Activated CD8-positive, alpha-beta T cell treated with anti-CD3 and anti-CD28 coated beads, Interleukin-2, amount 10 ng/mL, durations not matched to agents 7 days and 5 days (primary cell): ENCODE measurements around the gene ZNF274. TPM values are rescaled to one million over a fixed set of nuclear protein-coding genes. Genes with fewer than 3 reads are reported as not detected.

Experiments used
- ATAC-seq: fragments of 150-1000 bp; cut with Tn5 transposase; one replicate; pipeline ENCODE4 v1.10.0; 2021; ENCODE audit warnings: moderate library complexity
- CTCF ChIA-PET: fragments of 350-600 bp; sonication (Branson Sonifier 250); formaldehyde crosslinking; loops from one replicate; lab custom pipeline; 2021; ENCODE audit warnings: antibody characterized with exemption; lab: Charles Lee
- POLR2A ChIA-PET: fragments of 350-600 bp; sonication (Branson Sonifier 250); formaldehyde crosslinking; loops from one replicate; lab custom pipeline; 2021; ENCODE audit warnings: antibody characterized with exemption; lab: Charles Lee
- DNase-seq: peaks from one replicate; pipeline ENCODE4 v3.0.0-alpha.2; 2020
- H3K27ac Mint-ChIP-seq: one replicate; pipeline ENCODE4 v1.8.0; 2021; ENCODE audit warnings: mild to moderate bottlenecking, mixed read lengths
- H3K27me3 Mint-ChIP-seq: one replicate; pipeline ENCODE4 v1.8.0; 2021; ENCODE audit warnings: low read depth, mixed read lengths
- H3K36me3 Mint-ChIP-seq: one replicate; pipeline ENCODE4 v1.8.0; 2021; ENCODE audit warnings: low read depth, mixed read lengths
- H3K4me1 Mint-ChIP-seq: one replicate; pipeline ENCODE4 v1.8.0; 2021; ENCODE audit warnings: low read depth, mixed read lengths
- H3K4me3 Mint-ChIP-seq: one replicate; pipeline ENCODE4 v1.8.0; 2021; ENCODE audit warnings: mild to moderate bottlenecking, mixed read lengths
- H3K9me3 Mint-ChIP-seq: one replicate; pipeline ENCODE4 v1.8.0; 2022; ENCODE audit warnings: mixed read lengths; ENCODE audit not compliant: insufficient read depth
- total RNA-seq, 2 experiments: library from RNA; stranded (reverse); gene quantifications; one replicate each; pipeline ENCODE4 v1.2.3, GENCODE V29; 2021

The ZNF274 gene
- total RNA-seq, 2 experiments from 2014 or later: 31.9 to 32.8 TPM

DNA sequence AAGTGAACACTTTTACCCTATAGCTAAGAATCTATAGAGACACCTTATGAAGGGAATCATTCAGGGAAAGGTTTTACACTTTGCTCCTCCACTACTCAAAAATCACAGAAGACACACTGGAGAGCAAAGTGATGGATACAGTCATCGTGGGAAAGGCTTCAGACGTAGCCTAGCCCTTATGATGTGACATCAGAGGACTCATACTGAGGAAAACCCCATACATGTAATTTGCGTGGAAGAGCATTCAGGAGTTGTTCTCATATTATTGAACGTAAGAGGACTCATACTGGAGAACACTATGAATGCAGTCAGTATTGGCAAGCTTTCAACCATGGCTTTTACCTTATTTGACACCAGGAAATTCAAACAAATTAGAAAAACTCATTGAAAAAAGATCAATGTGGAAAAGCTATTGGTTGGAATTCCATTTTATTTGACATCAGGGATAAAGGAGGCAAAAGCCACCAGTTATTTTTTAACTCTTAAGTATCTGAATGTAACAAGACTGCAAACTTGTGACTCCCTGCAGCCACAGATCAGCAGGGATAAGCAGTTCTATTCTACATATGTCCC, 16.1 kb upstream of the ZNF274 start:
- ATAC-seq: no peak
- H3K27me3 Mint-ChIP-seq: no peaks in the 10 kb centered on the region
- peaks cover 12% of the 10 kb centered on the region for H3K36me3 Mint-ChIP-seq
- H3K4me1 Mint-ChIP-seq: no peaks in the 10 kb centered on the region
- H3K4me3 Mint-ChIP-seq: no peak overlapping the region
- DNase-seq: no peak
- ChIA-PET POLR2A (no interaction called here), CTCF (interaction anchor here (0.9 kb wide), 1 partner anchor 12 kb away, joined by 4 read pairs; no protein-coding TSS in a partner anchor)
- peaks cover 40% of the 10 kb centered on the region for H3K9me3 Mint-ChIP-seq
- H3K27ac Mint-ChIP-seq: no peak overlapping the region

DNA sequence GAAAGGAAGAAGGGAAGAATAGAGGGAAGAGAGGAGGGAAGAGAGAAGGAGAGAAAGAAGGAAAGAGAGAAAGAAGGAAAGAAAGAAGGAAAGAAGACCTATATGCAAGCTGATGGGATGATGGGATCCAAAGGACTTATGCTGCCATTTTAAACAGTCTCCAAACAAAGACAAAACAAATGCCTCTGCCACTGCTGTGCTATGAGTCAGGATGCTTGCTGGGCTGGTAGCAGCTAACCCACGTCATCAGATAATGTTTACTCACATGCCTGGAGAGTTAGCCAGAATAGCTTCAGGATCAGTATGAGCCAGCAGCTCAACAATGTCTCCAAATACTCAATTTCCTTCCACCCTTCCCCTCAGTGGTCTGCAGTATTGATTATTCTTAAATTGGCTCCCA, 12.0 kb upstream of the ZNF274 start:
- H3K36me3 Mint-ChIP-seq: peaks cover 1% of the 10 kb centered on the region
- no peaks in the 10 kb centered on the region for H3K4me1 Mint-ChIP-seq
- H3K4me3 Mint-ChIP-seq: no peak overlapping the region
- no peak for DNase-seq
- POLR2A ChIA-PET: no interaction called here
- H3K27ac Mint-ChIP-seq: no peak overlapping the region
- ATAC-seq: no peak
- peaks cover 46% of the 10 kb centered on the region for H3K9me3 Mint-ChIP-seq
- CTCF ChIA-PET: no interaction called here
- no peaks in the 10 kb centered on the region for H3K27me3 Mint-ChIP-seq

DNA sequence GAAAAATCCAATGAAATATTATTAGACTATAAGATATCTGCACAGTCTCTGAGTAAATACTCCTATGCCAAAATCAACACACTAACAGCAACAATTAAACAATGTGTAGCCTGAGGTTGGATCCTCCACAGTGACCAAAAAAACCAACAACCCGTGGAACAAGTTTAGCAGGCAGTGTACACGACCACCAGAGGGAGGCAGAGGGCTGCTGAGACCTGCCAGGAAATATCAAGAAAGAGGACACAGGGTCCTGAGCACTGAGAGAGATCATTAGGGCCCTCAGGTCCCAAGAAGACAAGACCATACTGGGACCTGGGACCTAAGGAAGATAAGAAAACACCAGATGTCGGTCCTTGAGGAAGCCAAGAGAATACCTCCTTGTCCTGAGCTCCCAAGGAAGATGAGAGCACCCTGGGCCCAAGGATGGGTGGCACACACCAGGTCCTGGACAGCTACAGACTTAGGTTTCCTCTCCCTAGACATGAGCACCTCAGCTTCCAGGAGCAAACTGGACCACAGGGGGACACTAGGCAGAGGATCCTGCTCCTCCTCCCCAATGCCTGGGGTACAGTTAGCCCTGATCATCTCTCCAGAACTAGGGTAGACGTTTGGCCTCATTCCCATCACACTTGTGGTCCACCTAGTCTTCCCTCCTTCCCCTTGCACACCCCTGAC, 822 bp upstream of the ZNF274 start:
- Mint-ChIP-seq H3K4me3 (peak overlapping the region; percentile 91), H3K36me3 (peaks cover 59% of the 10 kb centered on the region), H3K27ac (peak overlapping the region; percentile 100), H3K27me3 (no peaks in the 10 kb centered on the region), H3K4me1 (peaks cover 18% of the 10 kb centered on the region), H3K9me3 (peaks cover 37% of the 10 kb centered on the region)
- ChIA-PET POLR2A (interaction anchor here (1.8 to 2.1 kb wide), 2 partner anchors 165 to 294 kb away, joined by 5 to 8 read pairs; partner anchors contain the start of gene ZNF446), CTCF (interaction anchor here (1.0 to 1.7 kb wide), 4 partner anchors 121 to 332 kb away, joined by 3 to 4 read pairs (median 3); no protein-coding TSS in a partner anchor)
- peak; percentile 9 for ATAC-seq
- peak; percentile 79 for DNase-seq

DNA sequence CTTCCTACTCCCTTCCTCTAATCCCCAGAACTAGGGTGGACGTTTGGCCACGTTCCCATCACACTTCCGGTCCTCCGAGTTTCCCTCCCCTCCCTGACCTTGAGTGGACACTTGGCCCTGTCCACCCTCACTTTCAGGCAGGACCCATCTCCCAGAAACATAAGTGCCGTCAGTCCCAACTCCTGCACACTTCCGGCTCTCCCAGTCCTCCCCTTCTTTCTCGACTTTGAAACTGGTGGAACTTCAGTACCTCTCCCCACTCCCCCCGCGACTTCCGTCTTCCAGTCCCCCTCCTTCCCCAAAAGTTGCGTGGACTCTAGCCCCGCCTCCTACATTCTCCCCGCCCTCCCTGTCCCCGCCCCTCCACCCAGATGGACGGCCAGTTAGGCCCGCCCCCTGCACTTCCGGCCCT, 278 bp upstream of the ZNF274 start:
- Mint-ChIP-seq H3K4me1 (peaks cover 18% of the 10 kb centered on the region), H3K4me3 (peak overlapping the region; percentile 91), H3K27ac (peak overlapping the region; percentile 100), H3K9me3 (peaks cover 32% of the 10 kb centered on the region), H3K36me3 (peaks cover 64% of the 10 kb centered on the region), H3K27me3 (no peaks in the 10 kb centered on the region)
- ChIA-PET POLR2A (interaction anchor here (0.7 to 2.3 kb wide), 8 partner anchors 33 to 293 kb away, joined by 3 to 11 read pairs (median 4); partner anchors contain the start of genes ZNF446, ZNF544, ZNF606 and ZNF8), CTCF (interaction anchor here (0.8 to 1.7 kb wide), 5 partner anchors 121 to 337 kb away, joined by 3 to 4 read pairs (median 3); partner anchors contain the start of gene ZBTB45)
- DNase-seq (peak; percentile 94), ATAC-seq (no peak)

DNA sequence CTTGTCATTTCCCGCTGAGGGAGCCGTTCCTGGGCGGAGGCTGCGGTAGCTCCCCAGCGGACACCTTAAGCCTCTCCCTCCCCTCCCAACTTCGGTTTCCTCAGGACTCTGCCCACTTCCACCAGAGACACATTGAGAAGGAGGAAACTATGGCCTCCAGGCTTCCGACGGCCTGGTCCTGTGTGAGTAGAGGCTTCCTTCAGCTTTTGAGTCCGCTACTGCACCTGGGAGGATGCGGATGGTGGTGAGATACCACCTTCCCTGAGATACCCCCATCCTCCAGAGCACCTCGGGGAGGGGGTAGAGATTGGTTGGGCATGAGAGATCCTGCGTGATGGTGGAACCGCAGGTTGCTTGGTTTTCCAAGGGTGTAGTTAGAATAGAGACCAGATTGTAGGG, 955 bp downstream of the ZNF274 start:
- ChIA-PET POLR2A (interaction anchor here (0.6 to 2.3 kb wide), 12 partner anchors 21 to 336 kb away, joined by 3 to 11 read pairs (median 4); partner anchors contain the start of genes ZBTB45, ZNF446, ZNF544 and ZNF606), CTCF (no interaction called here)
- Mint-ChIP-seq H3K27ac (peak overlapping the region; percentile 100), H3K9me3 (peaks cover 33% of the 10 kb centered on the region), H3K36me3 (peaks cover 70% of the 10 kb centered on the region), H3K4me3 (peak overlapping the region; percentile 91), H3K4me1 (peaks cover 18% of the 10 kb centered on the region), H3K27me3 (no peaks in the 10 kb centered on the region)
- DNase-seq (no peak), ATAC-seq (peak; percentile 4)

DNA sequence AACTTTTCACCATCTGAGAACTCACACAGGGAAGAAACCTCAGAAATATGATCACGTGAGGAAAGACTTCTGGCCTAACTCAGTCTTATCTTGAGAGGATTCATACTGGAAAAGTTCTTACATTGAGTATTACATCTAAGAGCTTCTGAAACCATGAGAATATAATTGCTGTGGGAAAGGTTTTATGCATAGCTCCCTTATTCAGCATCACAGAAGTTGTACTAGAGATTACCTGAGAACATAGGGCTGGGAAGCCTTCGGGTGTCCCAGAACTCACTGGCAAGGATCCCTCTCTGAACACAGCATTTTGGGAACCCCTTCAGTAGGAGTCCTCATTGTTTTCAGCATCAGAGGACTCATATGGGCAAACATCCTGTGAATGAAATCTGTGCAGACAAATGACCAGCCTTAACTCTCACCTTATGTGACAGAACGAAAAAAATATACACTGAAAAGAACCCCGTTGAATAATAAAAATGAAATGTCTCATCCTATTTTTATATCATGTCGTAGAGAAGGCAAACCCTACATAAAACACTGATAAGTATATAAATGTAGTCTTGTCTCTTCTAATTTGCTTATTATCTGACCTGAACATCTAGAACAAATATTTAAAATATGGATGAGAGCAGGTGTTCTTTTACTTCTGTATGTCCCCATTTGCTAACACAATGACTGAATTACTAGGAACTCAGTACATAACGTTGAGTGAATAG, 14.2 kb downstream of the ZNF274 start:
- ChIA-PET CTCF (no interaction called here), POLR2A (no interaction called here)
- Mint-ChIP-seq H3K36me3 (peaks cover 90% of the 10 kb centered on the region), H3K27ac (no peak overlapping the region), H3K9me3 (peaks cover 60% of the 10 kb centered on the region), H3K4me3 (no peak overlapping the region), H3K4me1 (no peaks in the 10 kb centered on the region), H3K27me3 (no peaks in the 10 kb centered on the region)
- ATAC-seq: no peak
- no peak for DNase-seq

DNA sequence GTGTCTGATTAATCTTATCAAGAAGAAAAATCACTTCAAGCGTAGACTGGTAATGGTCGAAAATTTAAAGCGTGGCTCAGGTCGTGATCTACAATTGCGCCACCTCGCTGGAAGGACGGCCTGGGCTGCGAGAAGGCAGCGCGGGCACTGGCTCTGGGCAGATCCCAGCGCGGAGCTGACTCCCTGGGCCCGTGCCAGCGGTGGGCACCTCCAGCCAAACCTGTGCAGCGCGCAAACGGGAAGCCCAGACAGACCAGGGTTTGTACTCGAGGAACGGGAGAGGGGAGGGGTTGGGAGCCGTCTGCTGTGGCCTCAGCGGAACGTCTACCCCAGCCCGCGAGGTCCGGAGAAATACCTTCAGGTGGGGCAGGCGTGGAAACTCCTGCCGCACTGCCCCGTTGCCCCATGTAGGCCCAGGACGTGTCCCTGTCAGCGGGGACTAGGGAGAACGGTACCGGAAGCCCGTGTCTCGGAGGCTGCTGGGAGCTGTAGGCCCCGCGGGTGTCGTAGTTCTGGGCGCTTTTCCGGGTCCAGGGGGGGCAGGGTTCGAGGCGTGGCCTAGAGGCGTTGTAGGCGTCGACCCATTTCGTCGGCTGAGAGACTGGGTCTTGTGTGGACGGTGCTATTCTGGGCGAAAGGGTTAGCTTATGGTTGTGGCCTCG, 21.1 kb downstream of the ZNF274 start:
- POLR2A ChIA-PET: interaction anchor here (1.7 kb wide), 1 partner anchor 20 kb away, joined by 6 read pairs; the partner anchor contains the start of gene ZNF274
- CTCF ChIA-PET: no interaction called here
- no peak overlapping the region for H3K27ac Mint-ChIP-seq
- DNase-seq: no peak
- H3K36me3 Mint-ChIP-seq: peaks cover 96% of the 10 kb centered on the region
- no peaks in the 10 kb centered on the region for H3K27me3 Mint-ChIP-seq
- no peak overlapping the region for H3K4me3 Mint-ChIP-seq
- ATAC-seq: no peak
- peaks cover 71% of the 10 kb centered on the region for H3K9me3 Mint-ChIP-seq
- H3K4me1 Mint-ChIP-seq: no peaks in the 10 kb centered on the region

DNA sequence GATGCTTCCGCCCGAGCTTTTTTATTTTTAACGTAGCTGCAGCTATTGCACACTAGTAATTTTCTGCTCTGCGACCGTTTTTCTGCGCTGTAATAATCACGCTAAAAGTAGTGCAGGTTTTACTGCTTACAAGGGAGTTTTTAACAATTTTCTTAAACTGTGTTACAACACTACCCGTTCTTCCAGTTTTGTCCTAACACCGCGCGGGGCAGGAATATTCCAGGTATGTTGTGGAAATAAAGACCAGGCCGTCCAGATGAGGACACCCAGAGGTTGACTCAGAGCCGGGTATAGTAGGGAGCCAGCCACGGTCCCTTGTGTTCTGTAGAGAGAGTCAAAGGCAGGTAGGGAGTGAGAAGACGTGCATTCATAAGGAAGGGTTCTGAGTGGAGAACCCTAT, 21.7 kb downstream of the ZNF274 start:
- CTCF ChIA-PET: no interaction called here
- POLR2A ChIA-PET: interaction anchor here (1.7 kb wide), 1 partner anchor 21 kb away, joined by 6 read pairs; the partner anchor contains the start of gene ZNF274
- DNase-seq (no peak), ATAC-seq (no peak)
- no peak overlapping the region for H3K4me3 Mint-ChIP-seq
- H3K27ac Mint-ChIP-seq: no peak overlapping the region
- no peaks in the 10 kb centered on the region for H3K4me1 Mint-ChIP-seq
- H3K9me3 Mint-ChIP-seq: peaks cover 71% of the 10 kb centered on the region
- H3K36me3 Mint-ChIP-seq: peaks cover 96% of the 10 kb centered on the region
- H3K27me3 Mint-ChIP-seq: no peaks in the 10 kb centered on the region

DNA sequence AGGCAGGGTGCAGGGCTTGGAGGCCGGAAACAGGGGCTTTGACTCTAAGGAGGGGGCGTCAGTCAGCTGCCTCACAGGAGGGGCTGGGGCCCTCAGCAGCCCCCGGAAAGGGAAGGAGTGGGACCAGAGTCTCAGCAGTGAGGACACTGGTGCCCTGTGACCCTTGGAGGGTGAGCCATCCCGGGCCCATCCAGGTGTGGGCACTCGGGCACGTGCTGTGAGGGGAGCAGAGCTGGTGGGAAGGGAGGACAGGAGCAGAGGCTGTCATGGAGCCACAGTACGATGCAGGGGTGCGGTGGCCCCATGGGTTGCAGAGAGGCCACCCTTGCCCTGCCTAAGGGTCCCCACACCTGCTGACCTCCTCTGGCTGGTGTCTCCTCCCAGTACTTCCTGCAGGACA, 26.7 kb downstream of the ZNF274 start:
- Mint-ChIP-seq H3K4me1 (no peaks in the 10 kb centered on the region), H3K27me3 (no peaks in the 10 kb centered on the region), H3K36me3 (peaks cover 100% of the 10 kb centered on the region), H3K27ac (no peak overlapping the region), H3K9me3 (peaks cover 79% of the 10 kb centered on the region), H3K4me3 (no peak overlapping the region)
- ATAC-seq (no peak), DNase-seq (no peak)
- ChIA-PET CTCF (no interaction called here), POLR2A (interaction anchor here (0.6 kb wide), 1 partner anchor 825 kb away, joined by 4 read pairs; no protein-coding TSS in a partner anchor)

DNA sequence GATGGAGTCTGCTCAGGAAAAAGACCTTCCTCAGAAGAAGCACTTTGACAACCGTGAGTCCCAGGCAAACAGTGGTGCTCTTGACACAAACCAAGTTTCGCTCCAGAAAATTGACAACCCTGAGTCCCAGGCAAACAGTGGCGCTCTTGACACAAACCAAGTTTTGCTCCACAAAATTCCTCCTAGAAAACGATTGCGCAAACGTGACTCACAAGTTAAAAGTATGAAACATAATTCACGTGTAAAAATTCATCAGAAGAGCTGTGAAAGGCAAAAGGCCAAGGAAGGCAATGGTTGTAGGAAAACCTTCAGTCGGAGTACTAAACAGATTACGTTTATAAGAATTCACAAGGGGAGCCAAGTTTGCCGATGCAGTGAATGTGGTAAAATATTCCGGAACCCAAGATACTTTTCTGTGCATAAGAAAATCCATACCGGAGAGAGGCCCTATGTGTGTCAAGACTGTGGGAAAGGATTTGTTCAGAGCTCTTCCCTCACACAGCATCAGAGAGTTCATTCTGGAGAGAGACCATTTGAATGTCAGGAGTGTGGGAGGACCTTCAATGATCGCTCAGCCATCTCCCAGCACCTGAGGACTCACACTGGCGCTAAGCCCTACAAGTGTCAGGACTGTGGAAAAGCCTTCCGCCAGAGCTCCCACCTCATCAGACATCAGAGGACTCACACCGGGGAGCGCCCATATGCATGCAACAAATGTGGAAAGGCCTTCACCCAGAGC, 29.6 kb downstream of the ZNF274 start:
- H3K36me3 Mint-ChIP-seq: peaks cover 78% of the 10 kb centered on the region
- POLR2A ChIA-PET: no interaction called here
- H3K4me3 Mint-ChIP-seq: no peak overlapping the region
- H3K4me1 Mint-ChIP-seq: no peaks in the 10 kb centered on the region
- peaks cover 73% of the 10 kb centered on the region for H3K9me3 Mint-ChIP-seq
- DNase-seq (no peak), ATAC-seq (no peak)
- CTCF ChIA-PET: no interaction called here
- no peak overlapping the region for H3K27ac Mint-ChIP-seq
- no peaks in the 10 kb centered on the region for H3K27me3 Mint-ChIP-seq

DNA sequence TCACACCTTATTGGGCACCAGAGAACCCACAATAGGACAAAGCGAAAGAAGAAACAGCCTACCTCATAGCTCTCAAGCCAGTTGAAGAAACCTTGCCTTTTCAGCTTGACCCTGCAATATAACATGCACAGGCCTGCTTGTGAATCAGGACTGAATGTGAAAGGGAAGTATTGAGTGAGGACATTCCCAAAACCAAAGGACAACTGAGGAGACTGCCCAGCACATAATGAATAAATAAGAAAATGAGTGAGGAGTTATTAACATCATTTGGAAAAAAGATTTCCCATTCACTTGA, 30.2 kb downstream of the ZNF274 start:
- H3K27ac Mint-ChIP-seq: no peak overlapping the region
- H3K4me1 Mint-ChIP-seq: no peaks in the 10 kb centered on the region
- ChIA-PET POLR2A (no interaction called here), CTCF (no interaction called here)
- peaks cover 73% of the 10 kb centered on the region for H3K9me3 Mint-ChIP-seq
- no peaks in the 10 kb centered on the region for H3K27me3 Mint-ChIP-seq
- peaks cover 76% of the 10 kb centered on the region for H3K36me3 Mint-ChIP-seq
- H3K4me3 Mint-ChIP-seq: no peak overlapping the region
- no peak for ATAC-seq
- DNase-seq: no peak
